Measurements from ENCODE around the gene PRPF6.

The PRPF6 gene

GRCh38 chr20:64043768-64044167, 62.8 kb downstream of the PRPF6 start:
- H3K4me3 ChIP-seq (ENCODE audit: low read depth, low read length) = no peak overlapping the region
- no peak for TF ChIP-seq CTCF (IDR thresholded peaks at IDR 0.05; ENCODE audit: low read depth, low read length, missing control alignments)
- no peak for DNase-seq (ENCODE audit: low read depth)

GRCh38 chr20:64044484-64045247, 63.7 kb downstream of the PRPF6 start:
- no peak for DNase-seq (ENCODE audit: low read depth)
- H3K4me3 ChIP-seq (ENCODE audit: low read depth, low read length) = no peak overlapping the region
- no peak for TF ChIP-seq CTCF (IDR thresholded peaks at IDR 0.05; ENCODE audit: low read depth, low read length, missing control alignments)

GRCh38 chr20:64045346-64046011, 64.5 kb downstream of the PRPF6 start:
- no peak for DNase-seq (ENCODE audit: low read depth)
- no peak for TF ChIP-seq CTCF (IDR thresholded peaks at IDR 0.05; ENCODE audit: low read depth, low read length, missing control alignments)
- no peak overlapping the region for H3K4me3 ChIP-seq (ENCODE audit: low read depth, low read length)

GRCh38 chr20:64047046-64047389, 66.1 kb downstream of the PRPF6 start:
- H3K4me3 ChIP-seq (ENCODE audit: low read depth, low read length) = no peak overlapping the region
- DNase-seq (ENCODE audit: low read depth) = no peak
- no peak for TF ChIP-seq CTCF (IDR thresholded peaks at IDR 0.05; ENCODE audit: low read depth, low read length, missing control alignments)

- TF ChIP-seq CTCF (IDR thresholded peaks at IDR 0.05; ENCODE audit: low read depth, low read length, missing control alignments) = no peak
- DNase-seq (ENCODE audit: low read depth) = no peak
- H3K4me3 ChIP-seq (ENCODE audit: low read depth, low read length) = no peak overlapping the region
Observed at GRCh38 chr20:64047968-64048401, 67.1 kb downstream of the PRPF6 start.

- H3K4me3 ChIP-seq (ENCODE audit: low read depth, low read length) = no peak overlapping the region
- no peak for DNase-seq (ENCODE audit: low read depth)
- no peak for TF ChIP-seq CTCF (IDR thresholded peaks at IDR 0.05; ENCODE audit: low read depth, low read length, missing control alignments)
Observed at GRCh38 chr20:64048402-64049044, 67.6 kb downstream of the PRPF6 start.

Data from GM12864 (cell line).